Measurements from ENCODE around the gene RNF220.

DNA sequence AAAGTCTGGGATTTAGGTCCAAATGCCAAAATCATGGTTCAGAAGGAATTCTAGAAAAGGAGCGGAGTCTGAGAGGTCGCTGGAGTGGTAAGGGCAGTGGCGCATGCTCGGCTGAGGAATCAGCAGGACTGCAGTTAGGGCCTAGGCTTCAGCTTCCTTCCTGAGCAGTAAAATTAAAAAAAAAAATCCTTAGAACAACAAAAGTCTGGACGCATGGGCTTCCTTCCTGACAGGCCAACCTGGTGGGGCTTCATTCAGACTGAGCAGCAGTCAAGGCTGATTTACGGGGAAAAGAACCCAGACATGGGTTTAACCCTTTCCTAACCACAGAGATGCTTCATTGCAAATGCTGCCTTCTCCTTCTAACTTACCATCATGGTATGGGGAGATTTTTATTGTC lies 17.1 kb downstream of the RNF220 start:
- TF ChIP-seq, protein P1, sequence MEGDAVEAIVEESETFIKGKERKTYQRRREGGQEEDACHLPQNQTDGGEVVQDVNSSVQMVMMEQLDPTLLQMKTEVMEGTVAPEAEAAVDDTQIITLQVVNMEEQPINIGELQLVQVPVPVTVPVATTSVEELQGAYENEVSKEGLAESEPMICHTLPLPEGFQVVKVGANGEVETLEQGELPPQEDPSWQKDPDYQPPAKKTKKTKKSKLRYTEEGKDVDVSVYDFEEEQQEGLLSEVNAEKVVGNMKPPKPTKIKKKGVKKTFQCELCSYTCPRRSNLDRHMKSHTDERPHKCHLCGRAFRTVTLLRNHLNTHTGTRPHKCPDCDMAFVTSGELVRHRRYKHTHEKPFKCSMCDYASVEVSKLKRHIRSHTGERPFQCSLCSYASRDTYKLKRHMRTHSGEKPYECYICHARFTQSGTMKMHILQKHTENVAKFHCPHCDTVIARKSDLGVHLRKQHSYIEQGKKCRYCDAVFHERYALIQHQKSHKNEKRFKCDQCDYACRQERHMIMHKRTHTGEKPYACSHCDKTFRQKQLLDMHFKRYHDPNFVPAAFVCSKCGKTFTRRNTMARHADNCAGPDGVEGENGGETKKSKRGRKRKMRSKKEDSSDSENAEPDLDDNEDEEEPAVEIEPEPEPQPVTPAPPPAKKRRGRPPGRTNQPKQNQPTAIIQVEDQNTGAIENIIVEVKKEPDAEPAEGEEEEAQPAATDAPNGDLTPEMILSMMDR (IDR thresholded peaks at IDR 0.05; ENCODE audit: poor library complexity, severe bottlenecking): no peak
- TF ChIP-seq EP300 (conservative IDR thresholded peaks at IDR 0.05; ENCODE audit: poor library complexity, severe bottlenecking): no peak
- no peak for TF ChIP-seq EZH2 (IDR thresholded peaks at IDR 0.05; ENCODE audit: borderline replicate concordance, insufficient read depth, low read length, poor library complexity, severe bottlenecking)
- TF ChIP-seq POLR2AphosphoS5 (IDR thresholded peaks at IDR 0.05): no peak
- no peak for TF ChIP-seq SMC3 (conservative IDR thresholded peaks at IDR 0.05; ENCODE audit: poor library complexity)
- no peak for TF ChIP-seq TAF1 (IDR thresholded peaks at IDR 0.05; ENCODE audit: low read depth)
